Gastroesophageal sphincter (tissue), 3 donors: ENCODE measurements around the gene EDNRB.

Experiments
- CTCF ChIP-seq, 4 experiments: fragments of 200-600 bp in 2 of 4; fragments of 450-650 bp in 2 of 4; sonication (generic) in 1 of 4; IDR thresholded peaks; one replicate each; pipeline ENCODE4 v1.5.1; 2017 to 2019; ENCODE audit warnings: antibody characterized with exemption in 4 of 4, mild to moderate bottlenecking in 2 of 4, moderate library complexity in 2 of 4
- EP300 ChIP-seq: sonication (generic); formaldehyde crosslinking; IDR thresholded peaks from one replicate; pipeline ENCODE4 v1.6.1; 2017; ENCODE audit warnings: antibody characterized with exemption, mild to moderate bottlenecking
- POLR2A ChIP-seq, 2 donors: fragments of 450-650 bp; IDR thresholded peaks; one replicate each; pipeline ENCODE4 v1.6.1; 2017; ENCODE audit warnings: antibody characterized with exemption in 2 of 2, mild to moderate bottlenecking in 2 of 2, moderate library complexity in 1 of 2
- POLR2AphosphoS5 ChIP-seq: sonication (generic); formaldehyde crosslinking; IDR thresholded peaks from one replicate; pipeline ENCODE4 v1.6.1; 2017; ENCODE audit warnings: antibody characterized with exemption

GRCh38 chr13:77866971-77867370 is 51.7 kb downstream of the EDNRB start:
- TF ChIP-seq CTCF (IDR thresholded peaks at IDR 0.05), result no peak
- TF ChIP-seq POLR2A (IDR thresholded peaks at IDR 0.05), result no peak
- no peak for TF ChIP-seq POLR2AphosphoS5
- no peak for TF ChIP-seq EP300
